ENCODE data around the gene SLC6A19. TPM values are rescaled to one million over a fixed set of nuclear protein-coding genes. Genes with fewer than 3 reads are reported as not detected.

The SLC6A19 gene
- total and polyA plus RNA-seq, 10 of the 15 experiments (the other 5 are each of a cell fraction or from before 2014, with no cell fraction given): 0.01 to 0.03 TPM; not detected in 8

DNA sequence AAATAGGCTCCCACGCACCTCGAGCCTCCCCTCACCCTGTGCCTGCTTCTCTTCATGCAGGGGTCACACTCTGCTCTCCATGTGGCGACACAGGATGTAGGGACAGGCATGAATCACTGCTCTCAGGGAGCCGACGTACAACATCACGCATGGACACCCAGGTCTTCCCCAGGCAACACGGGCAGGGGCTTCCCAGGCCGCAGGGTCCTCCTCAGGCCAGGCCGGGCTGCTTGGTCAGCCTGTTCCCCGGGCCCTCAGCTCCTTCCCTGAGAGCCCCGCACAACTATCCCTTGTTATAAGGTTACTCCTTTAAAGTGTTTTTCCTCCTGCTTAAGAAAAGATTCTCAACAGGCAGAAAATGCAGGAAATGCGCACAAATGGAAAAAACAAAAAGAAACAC is 24.8 kb downstream of the SLC6A19 start (continued):
- no peak for TF ChIP-seq BCLAF1 (IDR thresholded peaks at IDR 0.05)
- TF ChIP-seq, protein P1, sequence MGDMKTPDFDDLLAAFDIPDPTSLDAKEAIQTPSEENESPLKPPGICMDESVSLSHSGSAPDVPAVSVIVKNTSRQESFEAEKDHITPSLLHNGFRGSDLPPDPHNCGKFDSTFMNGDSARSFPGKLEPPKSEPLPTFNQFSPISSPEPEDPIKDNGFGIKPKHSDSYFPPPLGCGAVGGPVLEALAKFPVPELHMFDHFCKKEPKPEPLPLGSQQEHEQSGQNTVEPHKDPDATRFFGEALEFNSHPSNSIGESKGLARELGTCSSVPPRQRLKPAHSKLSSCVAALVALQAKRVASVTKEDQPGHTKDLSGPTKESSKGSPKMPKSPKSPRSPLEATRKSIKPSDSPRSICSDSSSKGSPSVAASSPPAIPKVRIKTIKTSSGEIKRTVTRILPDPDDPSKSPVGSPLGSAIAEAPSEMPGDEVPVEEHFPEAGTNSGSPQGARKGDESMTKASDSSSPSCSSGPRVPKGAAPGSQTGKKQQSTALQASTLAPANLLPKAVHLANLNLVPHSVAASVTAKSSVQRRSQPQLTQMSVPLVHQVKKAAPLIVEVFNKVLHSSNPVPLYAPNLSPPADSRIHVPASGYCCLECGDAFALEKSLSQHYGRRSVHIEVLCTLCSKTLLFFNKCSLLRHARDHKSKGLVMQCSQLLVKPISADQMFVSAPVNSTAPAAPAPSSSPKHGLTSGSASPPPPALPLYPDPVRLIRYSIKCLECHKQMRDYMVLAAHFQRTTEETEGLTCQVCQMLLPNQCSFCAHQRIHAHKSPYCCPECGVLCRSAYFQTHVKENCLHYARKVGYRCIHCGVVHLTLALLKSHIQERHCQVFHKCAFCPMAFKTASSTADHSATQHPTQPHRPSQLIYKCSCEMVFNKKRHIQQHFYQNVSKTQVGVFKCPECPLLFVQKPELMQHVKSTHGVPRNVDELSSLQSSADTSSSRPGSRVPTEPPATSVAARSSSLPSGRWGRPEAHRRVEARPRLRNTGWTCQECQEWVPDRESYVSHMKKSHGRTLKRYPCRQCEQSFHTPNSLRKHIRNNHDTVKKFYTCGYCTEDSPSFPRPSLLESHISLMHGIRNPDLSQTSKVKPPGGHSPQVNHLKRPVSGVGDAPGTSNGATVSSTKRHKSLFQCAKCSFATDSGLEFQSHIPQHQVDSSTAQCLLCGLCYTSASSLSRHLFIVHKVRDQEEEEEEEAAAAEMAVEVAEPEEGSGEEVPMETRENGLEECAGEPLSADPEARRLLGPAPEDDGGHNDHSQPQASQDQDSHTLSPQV (IDR thresholded peaks at IDR 0.05): no peak
- TF ChIP-seq BRCA1 (IDR thresholded peaks at IDR 0.05; ENCODE audit: low read depth, low read length): no peak
- no peak for TF ChIP-seq ZNF274 (IDR thresholded peaks at IDR 0.05; ENCODE audit: insufficient read depth, insufficient read length)
- TF ChIP-seq E2F8 (IDR thresholded peaks at IDR 0.05; ENCODE audit: low read depth, partially characterized antibody): no peak

Measured in GM12878 (cell line).